HG03432 (cell line): ENCODE data around the gene VCL.
"Not testable (repeated sequence)": the region's sequence is repeated elsewhere in the genome, so short reads cannot be mapped to it uniquely, and the experiment has no call there.

Source experiments
- ATAC-seq: cut with Tn5 transposase; IDR thresholded peaks from one replicate; pipeline ENCODE4 v1.9.1; 2021; ENCODE audit warnings: mild to moderate bottlenecking, moderate library complexity; ENCODE audit not compliant: unreplicated experiment

The VCL gene

GRCh38 chr10:74000892-74001669, 3.2 kb downstream of the VCL start:
- ATAC-seq, result no peak

- ATAC-seq, result no peak
Measured at GRCh38 chr10:74006269-74006668, 8.4 kb downstream of the VCL start.

- peak; percentile 77 for ATAC-seq
Measured at GRCh38 chr10:74008212-74008731, 10.4 kb downstream of the VCL start.

GRCh38 chr10:74011017-74011416, 13.1 kb downstream of the VCL start:
- ATAC-seq, result no peak

- no peak for ATAC-seq
Measured at GRCh38 chr10:74011770-74012169, 13.9 kb downstream of the VCL start.

GRCh38 chr10:74012480-74012879, 14.6 kb downstream of the VCL start:
- ATAC-seq, result no peak

GRCh38 chr10:74013004-74013403, 15.1 kb downstream of the VCL start:
- ATAC-seq, result no peak

GRCh38 chr10:74014574-74014973, 16.7 kb downstream of the VCL start:
- ATAC-seq, result not testable (repeated sequence)

- no peak for ATAC-seq
Measured at GRCh38 chr10:74018241-74018640, 20.3 kb downstream of the VCL start.

- ATAC-seq, result no peak
Measured at GRCh38 chr10:74021248-74022055, 23.5 kb downstream of the VCL start.

GRCh38 chr10:74022926-74023629, 25.2 kb downstream of the VCL start:
- ATAC-seq, result no peak

GRCh38 chr10:74024600-74024999, 26.7 kb downstream of the VCL start:
- no peak for ATAC-seq

- no peak for ATAC-seq
Measured at GRCh38 chr10:74025380-74025978, 27.6 kb downstream of the VCL start.

GRCh38 chr10:74026428-74027015, 28.6 kb downstream of the VCL start:
- ATAC-seq, result no peak

- ATAC-seq, result no peak
Measured at GRCh38 chr10:74027702-74028101, 29.8 kb downstream of the VCL start.

- no peak for ATAC-seq
Measured at GRCh38 chr10:74029943-74030342, 32.0 kb downstream of the VCL start.

- not testable (repeated sequence) for ATAC-seq
Measured at GRCh38 chr10:74032208-74032607, 34.3 kb downstream of the VCL start.

- no peak for ATAC-seq
Measured at GRCh38 chr10:74032900-74033655, 35.2 kb downstream of the VCL start.

GRCh38 chr10:74033702-74034101, 35.8 kb downstream of the VCL start:
- ATAC-seq, result no peak

- no peak for ATAC-seq
Measured at GRCh38 chr10:74034301-74034700, 36.4 kb downstream of the VCL start.
